Measurements from ENCODE around the gene LGSN. TPM values are rescaled to one million over a fixed set of nuclear protein-coding genes. Genes with fewer than 3 reads are reported as not detected.
A peak's percentile ranks its signal among the peaks of the same experiment; 100 is the strongest.

The LGSN gene
- total RNA-seq, 3 donors from 2014 or later = 0.05 to 0.14 (median 0.09) TPM

DNA sequence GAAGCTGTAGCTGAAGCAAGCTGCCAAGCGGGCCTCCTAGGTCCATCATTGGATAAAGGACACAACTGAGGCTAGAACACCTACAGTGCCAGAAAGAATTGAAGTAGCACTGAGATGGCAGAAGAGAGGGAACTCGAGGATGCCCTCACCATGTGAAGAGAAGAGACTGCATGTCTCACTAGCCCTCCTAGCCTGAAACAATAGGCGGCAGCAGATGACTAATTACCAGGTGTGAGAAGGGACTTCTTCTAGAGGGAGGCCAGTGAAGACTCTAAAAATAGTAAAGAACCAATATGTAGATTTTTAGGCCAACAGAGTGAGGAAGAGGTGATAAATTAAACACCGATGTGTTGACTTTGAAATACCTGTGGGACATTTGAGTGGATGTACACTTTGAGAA is 50.3 kb downstream of the LGSN start:
- Histone ChIP-seq H3K9me3 (no peaks in the 10 kb centered on the region), H3K4me1 (ENCODE audit: low read depth) (no peaks in the 10 kb centered on the region), H3K36me3 (ENCODE audit: low read depth) (no peaks in the 10 kb centered on the region), H3K4me3 (no peak overlapping the region)
- no peak for DNase-seq
- intact Hi-C loops (cut with DNase I, micrococcal nuclease) = no loop called here
- TF ChIP-seq, protein P1, sequence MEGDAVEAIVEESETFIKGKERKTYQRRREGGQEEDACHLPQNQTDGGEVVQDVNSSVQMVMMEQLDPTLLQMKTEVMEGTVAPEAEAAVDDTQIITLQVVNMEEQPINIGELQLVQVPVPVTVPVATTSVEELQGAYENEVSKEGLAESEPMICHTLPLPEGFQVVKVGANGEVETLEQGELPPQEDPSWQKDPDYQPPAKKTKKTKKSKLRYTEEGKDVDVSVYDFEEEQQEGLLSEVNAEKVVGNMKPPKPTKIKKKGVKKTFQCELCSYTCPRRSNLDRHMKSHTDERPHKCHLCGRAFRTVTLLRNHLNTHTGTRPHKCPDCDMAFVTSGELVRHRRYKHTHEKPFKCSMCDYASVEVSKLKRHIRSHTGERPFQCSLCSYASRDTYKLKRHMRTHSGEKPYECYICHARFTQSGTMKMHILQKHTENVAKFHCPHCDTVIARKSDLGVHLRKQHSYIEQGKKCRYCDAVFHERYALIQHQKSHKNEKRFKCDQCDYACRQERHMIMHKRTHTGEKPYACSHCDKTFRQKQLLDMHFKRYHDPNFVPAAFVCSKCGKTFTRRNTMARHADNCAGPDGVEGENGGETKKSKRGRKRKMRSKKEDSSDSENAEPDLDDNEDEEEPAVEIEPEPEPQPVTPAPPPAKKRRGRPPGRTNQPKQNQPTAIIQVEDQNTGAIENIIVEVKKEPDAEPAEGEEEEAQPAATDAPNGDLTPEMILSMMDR (IDR thresholded peaks at IDR 0.05) = no peak
- no peak for ATAC-seq

GRCh38 chr6:63268574-63268973 is 51.2 kb downstream of the LGSN start:
- Histone ChIP-seq H3K4me3 (no peak overlapping the region), H3K36me3 (ENCODE audit: low read depth) (no peaks in the 10 kb centered on the region), H3K4me1 (ENCODE audit: low read depth) (peaks cover 5% of the 10 kb centered on the region), H3K9me3 (no peaks in the 10 kb centered on the region)
- TF ChIP-seq, protein P1 (IDR thresholded peaks at IDR 0.05) = no peak
- no peak for ATAC-seq
- DNase-seq = no peak
- intact Hi-C loops (cut with DNase I, micrococcal nuclease) = no loop called here

DNA sequence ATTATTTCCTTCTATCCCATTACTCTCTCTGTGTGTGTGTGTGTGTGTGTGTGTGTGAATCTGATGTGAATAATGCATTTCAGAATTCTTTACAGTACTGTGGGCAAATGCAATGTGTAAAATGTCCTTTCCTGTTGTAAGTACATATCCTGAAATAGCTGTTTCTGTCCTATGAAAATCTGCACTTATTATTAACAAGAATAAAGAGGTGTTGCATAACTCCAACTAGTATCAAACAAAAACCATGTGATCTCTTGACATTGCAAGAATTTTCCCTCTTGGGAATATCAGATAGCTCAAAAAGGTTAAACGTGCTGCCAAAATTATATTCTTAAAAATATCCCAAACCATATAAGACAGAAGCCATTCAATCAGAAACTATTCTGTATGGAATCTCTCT is 52.0 kb downstream of the LGSN start:
- no peak for DNase-seq
- Histone ChIP-seq H3K9me3 (no peaks in the 10 kb centered on the region), H3K4me1 (ENCODE audit: low read depth) (peaks cover 5% of the 10 kb centered on the region), H3K4me3 (no peak overlapping the region), H3K36me3 (ENCODE audit: low read depth) (no peaks in the 10 kb centered on the region)
- TF ChIP-seq, protein P1 (IDR thresholded peaks at IDR 0.05) = no peak
- intact Hi-C loops (cut with DNase I, micrococcal nuclease) = no loop called here
- no peak for ATAC-seq

DNA sequence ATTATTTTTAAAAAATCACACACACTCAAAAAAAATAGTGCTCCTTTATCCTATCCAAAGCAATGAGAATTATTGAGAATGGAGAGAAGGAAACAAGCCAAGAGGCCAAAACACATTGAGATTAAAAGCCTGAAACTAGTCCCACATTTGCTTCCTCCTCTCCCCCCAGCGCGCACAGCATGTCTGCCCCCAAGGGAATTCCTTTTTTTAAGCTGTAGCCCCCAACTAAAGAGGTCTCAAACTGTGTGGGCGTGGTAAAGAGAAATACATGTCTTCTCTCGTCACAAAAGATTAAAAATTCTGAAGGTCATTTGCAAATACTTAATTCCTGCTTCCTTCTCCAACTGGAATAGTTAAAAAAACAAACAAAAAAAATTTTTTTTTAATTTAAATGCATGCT is 52.7 kb downstream of the LGSN start:
- Histone ChIP-seq H3K9me3 (no peaks in the 10 kb centered on the region), H3K36me3 (ENCODE audit: low read depth) (no peaks in the 10 kb centered on the region), H3K4me3 (no peak overlapping the region), H3K4me1 (ENCODE audit: low read depth) (peaks cover 5% of the 10 kb centered on the region)
- TF ChIP-seq, protein P1 (IDR thresholded peaks at IDR 0.05) = no peak
- intact Hi-C loops (cut with DNase I, micrococcal nuclease) = no loop called here
- DNase-seq = no peak
- no peak for ATAC-seq

DNA sequence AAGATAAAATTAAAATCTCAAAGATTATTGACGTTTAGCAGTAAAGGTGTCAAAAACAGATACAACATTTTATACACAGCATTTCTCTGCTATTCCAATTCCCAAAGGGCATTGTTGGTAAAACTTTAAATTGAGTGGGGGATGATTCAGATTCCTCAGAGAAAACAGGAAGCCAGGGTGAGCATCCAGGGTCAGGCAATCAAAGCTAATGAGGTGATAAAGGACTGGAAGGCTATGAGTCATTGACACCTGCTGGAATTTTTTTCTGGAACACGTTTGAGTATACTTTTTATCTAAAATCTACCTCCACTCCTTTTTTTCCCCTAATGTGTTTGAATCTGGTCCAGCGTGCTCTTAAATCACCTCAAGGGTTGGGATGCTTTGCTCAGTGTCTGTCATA is 56.3 kb downstream of the LGSN start:
- Histone ChIP-seq H3K9me3 (no peaks in the 10 kb centered on the region), H3K36me3 (ENCODE audit: low read depth) (no peaks in the 10 kb centered on the region), H3K4me3 (no peak overlapping the region), H3K4me1 (ENCODE audit: low read depth) (peaks cover 5% of the 10 kb centered on the region)
- TF ChIP-seq, protein P1 (IDR thresholded peaks at IDR 0.05) = no peak
- intact Hi-C loops (cut with DNase I, micrococcal nuclease) = no loop called here
- peak; percentile 75 for ATAC-seq
- no peak for DNase-seq

DNA sequence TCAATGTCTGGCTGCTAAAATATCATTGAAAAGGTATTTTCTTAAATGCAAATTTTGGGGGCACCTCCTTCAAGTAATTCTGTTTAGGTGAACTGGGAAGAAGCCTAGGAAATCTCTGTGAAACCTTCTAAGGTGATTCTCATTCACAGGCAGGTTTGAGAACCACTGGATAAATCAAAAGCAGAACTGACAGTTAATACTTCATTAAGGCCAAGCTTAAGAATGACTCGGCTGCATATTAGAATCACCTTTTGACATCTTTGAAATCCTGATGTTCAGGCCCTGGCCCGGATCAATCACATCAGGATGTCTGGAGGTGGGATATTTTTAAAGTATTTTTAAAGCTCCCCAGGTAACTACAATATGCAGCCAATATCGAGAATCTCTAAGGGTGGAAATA is 58.0 kb downstream of the LGSN start:
- Histone ChIP-seq H3K9me3 (no peaks in the 10 kb centered on the region), H3K36me3 (ENCODE audit: low read depth) (no peaks in the 10 kb centered on the region), H3K4me3 (no peak overlapping the region), H3K4me1 (ENCODE audit: low read depth) (peaks cover 5% of the 10 kb centered on the region)
- intact Hi-C loops (cut with DNase I, micrococcal nuclease) = no loop called here
- TF ChIP-seq, protein P1 (IDR thresholded peaks at IDR 0.05) = no peak
- DNase-seq = no peak
- no peak for ATAC-seq
